ENCODE measurements around the gene LHFPL3.

The LHFPL3 gene

DNA sequence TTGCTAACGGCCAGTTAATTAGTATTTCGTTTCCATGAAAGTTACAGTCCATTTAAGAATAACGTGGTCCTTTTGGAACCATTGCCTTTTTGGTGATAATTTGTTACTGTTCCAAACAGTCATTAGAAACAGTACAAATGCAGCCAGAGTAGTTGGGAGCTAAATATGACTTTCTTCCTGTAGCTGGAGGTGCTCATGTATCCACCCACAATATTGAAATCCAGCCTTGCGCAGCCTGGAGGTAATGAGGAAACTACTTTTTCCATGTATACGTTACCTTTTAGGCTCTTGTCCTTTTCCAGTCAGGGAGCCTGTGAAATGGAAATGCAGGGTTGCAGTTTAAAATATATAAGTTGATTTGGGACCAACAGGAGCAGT, 43.6 kb downstream of the LHFPL3 start:
- DNase-seq: no peak

DNA sequence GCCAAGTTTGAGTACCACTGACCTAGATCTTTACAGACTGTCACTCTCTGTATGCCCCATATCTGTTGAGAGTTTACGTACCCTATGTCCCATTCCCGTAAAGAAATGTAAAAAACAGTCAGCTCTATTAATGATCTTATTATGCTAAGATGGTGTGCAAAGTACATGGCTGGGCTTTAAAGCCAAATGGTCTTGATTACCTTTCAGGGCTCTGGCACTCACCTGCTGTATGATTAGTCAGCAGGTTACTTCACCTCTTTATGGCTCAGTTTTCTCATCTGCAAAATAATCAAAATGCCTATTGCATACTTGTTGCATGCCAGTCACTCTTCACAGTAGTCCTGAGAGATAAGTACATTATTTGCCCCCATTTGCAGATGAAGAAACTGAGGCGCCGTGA, 54.2 kb downstream of the LHFPL3 start:
- DNase-seq: no peak

DNA sequence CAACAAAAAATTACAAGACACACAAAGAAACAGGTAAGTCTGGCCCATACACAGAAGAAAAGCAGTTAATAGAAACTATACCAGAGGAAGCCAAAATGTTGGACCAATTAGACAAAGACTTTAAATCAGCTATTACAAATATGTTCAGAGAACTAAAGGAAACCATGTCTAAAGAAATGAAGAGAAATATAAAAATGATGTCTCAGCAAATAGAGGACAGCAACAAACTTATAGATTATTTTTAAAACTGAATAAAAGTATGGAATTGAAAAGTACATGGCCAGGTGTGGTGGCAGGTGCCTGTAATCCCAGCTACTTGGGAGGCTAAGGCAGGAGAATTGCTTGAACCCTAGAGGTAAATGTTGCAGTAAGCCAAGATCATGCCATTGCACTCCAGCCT, 58.5 kb downstream of the LHFPL3 start:
- no peak for DNase-seq

DNA sequence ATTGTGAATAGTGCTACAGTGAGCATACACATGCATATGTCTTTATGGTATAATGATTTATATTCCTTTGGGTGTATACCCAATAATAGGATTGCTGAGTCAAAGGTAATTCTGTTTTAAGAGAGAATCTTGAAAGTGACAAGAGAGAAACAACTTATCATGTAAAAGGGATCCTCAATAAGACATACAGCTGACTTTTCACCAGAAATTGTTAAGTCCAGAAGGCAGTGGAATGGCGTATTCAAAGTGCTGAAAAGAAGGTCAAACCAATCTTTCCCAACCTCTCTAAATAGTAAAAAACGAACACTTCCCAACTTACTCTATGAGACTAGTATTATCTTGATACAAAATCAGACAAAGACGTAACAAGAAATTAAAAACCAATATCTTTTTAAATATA, 59.8 kb downstream of the LHFPL3 start:
- no peak for DNase-seq

DNA sequence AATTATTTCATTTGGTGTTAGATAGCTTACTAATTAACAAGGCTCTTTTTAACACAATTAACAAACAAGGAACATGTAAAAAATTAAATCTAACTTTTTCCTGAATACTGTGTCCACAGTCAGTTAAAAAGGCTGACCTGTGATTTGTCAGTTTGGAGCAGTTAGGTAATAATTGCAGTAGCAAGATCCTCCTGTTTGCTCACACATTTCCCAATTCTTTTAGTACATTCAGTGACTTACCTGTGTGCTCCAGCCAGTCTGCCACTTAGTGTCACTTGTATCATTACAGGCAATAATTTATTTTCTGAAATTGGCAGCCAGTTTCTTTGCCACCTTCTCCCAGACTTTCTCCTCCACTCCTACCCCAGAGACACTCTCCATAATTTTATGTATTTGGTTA, 66.8 kb downstream of the LHFPL3 start:
- DNase-seq: no peak

DNA sequence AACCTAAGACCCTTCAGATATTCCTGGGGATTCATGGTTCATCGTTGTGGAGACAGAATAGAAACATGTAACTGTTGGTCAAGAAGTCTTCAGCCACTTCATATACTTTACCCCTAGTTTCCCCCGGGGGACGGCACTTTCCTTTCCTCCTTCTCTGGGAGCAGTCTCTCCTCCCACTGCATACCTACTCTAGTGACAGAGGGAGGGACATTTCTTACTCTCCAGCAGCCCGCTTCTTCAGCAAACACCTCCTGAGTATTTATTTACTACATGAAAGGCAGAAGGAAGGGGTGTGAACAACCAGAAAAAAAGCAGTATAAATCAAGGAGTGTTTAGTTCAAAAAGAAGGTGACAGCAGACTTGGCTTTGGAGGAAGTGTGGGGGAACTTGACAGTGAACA, 69.0 kb downstream of the LHFPL3 start:
- no peak for DNase-seq

DNA sequence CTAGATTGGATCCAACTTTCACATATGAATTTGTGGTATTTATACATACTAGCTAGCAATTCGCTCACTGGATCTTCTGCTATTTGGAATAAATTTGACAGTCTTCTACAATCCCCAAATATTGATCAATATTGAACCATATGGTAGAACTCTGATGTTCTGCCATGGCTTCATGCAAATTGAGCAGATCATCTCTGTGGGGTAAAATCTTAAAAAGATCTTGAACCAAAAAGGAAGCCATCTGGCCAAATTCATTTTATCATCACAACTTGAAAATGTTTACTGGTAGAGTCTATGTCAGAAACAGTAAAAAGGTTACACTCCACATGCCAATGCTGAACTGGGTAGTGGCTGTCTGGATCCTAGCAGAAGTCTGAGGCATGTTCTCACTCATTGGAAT, 80.0 kb downstream of the LHFPL3 start:
- no peak for DNase-seq

DNA sequence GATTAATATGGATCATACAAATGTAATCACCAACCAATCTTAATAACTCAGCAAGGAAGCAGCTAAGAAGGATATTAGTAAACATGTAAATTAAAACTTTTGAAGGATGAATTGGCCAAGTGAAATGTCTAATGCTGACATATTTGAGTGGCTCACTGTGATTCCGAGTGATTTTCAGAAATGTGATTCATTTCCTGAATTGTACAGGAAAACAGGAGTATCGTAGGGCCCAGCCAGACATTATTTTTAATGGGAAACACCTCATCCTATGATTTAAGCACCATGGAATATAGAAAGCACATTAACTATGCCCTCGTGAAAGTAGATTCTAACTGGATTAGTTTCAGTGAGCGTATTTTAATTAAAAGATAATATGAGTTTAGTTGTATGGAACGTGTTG, 82.3 kb downstream of the LHFPL3 start:
- DNase-seq: no peak

DNA sequence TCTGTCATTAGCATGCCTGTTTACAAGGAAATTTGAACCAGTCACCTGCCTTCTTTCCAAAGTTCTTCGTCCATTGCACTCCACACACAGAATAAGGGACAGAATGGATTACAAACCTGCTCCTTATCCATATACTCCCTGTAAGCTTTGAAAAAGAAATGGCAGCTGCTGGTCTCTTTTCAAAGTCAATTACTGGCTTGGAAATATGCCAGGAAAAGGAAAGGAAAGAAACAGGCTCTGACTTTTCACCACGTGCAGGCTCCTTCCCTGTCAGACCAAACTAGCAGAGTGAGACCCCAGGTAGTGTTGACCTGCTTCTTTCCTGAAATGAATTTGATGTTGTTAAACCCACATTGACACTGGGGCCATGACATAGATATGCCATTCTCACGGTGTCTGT, 84.5 kb downstream of the LHFPL3 start:
- DNase-seq: no peak

DNA sequence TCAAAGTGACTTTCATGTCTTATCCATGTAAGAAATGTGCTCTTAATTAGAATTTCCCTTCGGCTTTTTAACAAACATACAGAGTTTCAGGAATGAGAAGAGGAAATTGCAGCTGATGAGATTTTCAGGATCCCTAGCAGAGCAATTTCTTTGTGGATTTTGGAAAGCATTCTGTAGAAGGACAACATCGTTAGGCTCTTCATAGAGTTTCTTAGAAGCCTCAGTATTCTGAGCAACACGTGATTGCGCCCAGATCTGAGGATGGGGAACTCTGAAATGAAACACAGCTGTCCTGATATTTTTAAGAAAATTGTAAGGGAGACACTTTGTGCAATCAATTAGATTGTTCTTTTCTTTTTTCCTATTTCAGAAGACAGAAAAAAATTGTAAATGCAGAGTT, 85.8 kb downstream of the LHFPL3 start:
- DNase-seq: no peak

DNA sequence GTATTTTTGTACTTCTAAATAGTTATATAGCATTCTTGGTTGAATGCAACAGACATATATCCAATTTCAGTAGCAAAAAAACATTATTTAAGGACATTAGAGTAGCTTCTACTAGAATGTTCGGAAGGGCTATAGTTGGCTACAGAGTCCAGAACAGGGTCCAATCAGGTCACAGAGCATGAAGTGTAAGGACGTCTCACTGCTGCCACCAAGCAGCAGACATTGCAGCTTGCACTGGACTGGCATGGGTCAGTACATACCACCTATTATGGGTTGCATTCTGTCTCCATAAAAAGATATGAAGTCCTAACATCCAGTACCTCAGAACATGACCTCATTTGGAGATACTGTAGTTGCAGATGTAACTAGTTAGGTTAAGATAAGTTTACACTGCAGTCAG, 87.3 kb downstream of the LHFPL3 start:
- DNase-seq: no peak

DNA sequence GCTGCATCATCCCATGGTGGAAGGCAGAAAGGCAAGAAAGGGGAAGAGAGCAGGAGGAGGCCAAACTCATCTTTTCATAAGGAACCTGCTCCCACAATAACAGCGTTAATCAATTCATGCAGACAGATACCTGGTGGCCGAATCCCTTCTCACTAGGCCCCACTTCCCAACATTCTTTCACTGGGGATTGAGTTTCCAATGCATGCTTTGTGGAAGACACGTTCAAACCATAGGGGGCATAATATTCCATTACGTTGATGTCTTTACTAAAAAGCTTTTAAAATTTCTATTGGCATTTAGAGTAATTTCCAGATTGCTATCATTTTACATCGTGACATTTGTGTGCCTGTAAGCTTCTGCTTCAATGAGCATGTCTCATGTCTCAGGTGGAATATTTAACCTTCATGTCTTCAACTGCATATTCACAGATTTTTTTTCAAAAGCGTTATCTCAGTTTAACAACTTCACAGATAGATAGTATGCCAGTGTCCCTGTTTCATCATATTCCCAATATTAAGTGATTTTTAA, 88.5 kb downstream of the LHFPL3 start:
- no peak for DNase-seq

DNA sequence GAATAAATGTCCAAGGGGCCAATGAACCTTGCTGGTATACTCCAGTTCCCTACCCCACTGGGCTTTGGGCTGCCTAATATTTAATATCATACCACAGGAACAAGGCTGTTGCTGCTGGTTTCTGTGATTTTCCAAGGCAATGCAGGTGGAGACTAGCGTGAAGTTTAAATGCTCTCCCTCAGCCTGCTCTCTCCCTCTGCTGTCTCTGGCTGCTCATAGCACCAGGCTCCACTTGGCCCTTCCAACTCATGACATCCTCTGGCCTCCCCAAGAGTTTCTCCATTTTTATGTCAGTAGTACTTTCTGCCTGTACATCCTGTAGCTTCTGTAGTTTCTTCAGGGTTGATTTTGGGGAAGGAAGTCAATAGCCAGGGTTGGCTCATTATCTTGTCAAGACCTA, 103.5 kb downstream of the LHFPL3 start:
- DNase-seq: no peak

DNA sequence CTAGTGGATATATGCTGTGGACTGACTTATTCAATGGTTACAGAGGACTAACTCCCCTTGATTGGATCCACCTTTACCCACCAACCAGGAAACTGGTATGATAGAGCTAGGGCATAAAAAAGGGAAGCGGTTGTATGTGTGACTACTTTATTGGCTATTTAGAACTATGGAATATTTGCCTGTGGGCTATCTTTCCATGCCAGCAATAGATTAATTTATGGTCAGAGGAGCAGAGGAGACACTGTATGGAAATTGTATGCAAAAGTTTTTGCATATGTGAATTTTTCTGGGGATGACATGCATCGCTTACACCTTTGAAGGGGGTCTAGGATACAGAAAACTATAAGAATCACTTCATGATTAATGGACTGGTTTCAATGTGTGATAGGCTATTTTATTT, 105.7 kb downstream of the LHFPL3 start:
- no peak for DNase-seq

DNA sequence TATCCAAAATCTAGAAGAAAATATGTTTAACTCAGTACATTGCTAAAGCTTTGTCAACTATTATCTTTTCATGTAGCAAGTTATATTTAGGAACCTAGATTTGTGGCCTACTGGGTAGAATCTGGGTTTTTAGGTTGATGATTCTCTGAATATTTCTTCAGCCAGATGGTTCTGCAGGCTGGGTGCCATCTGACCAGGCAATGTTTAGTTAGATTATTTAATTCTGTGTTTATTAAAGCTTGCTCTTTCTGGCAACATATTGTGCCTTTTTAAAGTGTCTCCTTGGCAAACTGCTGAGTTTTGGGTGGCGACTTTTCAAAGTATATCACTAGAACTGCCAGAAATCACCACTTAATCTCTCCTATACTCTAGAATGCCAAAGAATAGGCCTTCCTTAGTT, 114.1 kb downstream of the LHFPL3 start:
- DNase-seq: no peak

DNA sequence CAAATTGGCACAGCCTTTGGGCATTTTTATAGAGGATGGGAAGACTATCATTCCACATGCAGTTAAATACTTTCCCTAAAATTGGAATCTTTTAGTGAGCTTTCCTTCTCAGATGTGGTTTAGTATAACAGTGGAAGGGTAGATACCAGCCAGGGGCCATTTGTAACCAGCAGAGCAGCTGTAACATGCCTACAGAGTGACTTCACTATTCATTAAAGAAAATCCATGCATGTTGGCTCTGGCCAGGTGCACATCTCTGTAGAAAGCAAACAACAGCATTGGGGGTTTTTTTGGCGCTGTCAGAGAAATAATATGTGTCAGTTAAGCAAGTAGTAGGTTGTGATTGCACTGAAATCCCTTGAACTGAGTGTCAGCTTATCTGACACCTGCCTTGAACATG, 115.6 kb downstream of the LHFPL3 start:
- DNase-seq: no peak

DNA sequence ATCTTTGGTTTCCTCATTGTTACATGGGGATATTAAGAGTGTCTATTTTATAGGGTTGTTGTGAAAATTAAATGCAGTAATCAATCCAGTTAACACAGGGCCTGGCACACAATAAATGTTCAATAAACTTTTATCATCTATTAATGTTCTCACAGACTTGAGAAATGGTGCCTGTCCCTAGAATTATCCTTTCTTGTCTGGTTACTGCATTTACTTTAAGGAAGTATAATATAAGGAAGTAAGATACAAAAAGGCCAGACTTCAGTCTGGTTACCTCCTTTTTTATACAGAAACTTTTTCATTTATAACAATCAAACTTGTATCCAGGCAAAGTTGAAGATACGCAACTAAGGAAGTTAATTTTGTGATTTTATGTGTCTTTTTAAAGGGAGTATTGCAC, 117.0 kb downstream of the LHFPL3 start:
- DNase-seq: no peak

DNA sequence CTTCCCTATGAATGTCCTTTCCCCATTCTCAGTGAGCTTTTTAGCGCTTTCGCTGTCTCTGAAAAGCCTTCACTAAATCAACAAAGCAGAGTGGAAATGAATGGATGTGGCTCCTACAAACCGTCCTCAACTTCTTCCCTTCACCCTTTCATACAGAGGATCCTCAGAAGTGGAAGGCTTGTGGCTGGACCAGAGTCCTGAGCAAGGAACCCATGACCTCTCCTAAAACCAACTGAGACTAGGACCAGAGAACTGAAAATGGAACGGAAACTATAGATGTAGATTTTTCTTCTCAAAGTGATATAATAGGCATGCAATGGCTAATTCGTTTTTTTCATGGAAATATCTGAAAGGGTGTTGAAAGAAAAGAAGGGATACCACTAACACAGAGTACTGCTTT, 122.5 kb downstream of the LHFPL3 start:
- DNase-seq: no peak

DNA sequence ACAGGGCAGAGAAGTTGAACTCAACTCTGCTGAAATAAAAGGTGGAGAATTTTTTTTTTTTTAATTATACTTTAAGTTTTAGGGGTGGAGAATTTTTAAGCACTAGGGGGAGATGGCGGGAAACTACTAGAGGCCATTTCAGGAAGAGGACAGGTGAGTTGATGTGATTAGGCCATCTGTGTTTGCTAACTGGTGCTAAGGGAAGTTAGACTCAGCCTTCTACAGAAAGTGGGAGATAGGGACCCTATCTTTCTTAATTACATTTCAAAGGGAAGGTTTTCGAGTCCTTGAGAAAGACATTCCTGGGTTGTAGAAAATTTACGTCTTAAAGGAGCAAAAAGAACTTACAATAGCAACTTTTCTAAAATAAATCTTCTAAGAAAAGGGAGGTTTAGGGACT, 124.8 kb downstream of the LHFPL3 start:
- DNase-seq: no peak

DNA sequence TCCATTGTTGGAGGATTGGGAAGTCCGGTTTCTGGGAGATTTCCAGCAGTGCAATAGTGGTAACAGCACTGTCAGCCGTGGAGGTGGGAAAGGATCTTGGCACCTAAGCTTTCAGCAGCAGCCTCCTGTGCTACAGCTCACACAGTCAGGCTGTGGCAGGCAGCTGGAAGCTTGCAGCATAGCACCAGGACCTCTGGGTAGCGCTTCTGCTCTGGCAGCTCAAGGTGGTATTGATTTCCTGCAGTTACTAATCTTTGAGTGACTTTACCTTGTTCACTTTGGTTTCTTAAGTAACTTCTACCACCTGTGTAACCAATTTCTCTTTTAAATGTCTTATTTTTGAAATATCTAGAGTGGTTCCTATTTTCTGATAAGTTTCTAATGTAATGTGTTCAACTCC, 130.5 kb downstream of the LHFPL3 start:
- no peak for DNase-seq

DNA sequence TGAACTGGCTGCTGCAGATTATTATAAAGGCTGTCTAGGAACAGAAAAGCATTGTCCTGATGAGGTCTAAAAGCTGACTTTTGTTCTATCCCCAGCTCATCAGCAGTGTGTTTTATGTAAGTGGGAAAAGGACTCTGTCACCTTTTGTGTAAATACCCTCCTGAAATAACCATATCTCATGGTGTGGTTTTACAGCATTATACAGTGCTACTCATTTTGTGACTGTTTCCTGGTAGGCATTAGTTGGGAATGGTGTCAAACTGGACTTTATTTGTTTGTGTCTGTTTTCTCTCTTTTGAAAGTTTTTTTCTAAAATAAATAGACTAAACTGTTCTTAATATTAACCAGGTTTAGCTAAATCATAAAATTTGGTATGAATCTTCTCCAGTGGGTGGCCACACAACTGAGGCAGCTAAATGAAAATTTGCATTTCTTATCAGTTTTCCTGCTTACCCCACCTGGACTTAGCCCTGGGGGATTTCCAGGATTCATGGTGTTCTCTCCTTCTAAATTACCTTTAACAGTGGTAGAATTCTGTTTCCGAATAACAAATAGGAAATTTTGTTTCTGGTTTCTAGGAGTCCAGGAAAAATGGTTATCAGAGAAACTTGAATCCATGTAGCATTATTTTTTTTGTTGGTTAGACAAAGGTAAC, 140.9 kb downstream of the LHFPL3 start:
- DNase-seq: no peak

DNA sequence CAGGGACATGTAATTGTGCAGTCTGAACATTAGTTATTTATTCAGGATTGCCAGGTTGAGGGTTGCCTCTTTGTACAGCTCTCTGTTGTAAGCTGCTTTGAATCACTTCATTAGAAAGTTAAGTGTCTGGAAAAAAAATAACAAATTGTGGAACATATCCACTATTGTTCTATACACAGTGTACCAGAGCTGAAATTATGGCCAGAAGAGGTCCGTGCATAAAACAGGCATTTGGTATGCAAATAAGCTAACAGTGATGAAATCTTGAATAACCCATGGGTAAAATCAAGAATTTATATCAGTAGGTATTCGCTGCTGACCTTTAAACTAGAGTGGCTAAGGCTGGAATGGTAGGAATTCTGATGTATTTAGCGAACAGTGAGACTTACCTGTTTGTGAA, 152.1 kb downstream of the LHFPL3 start:
- no peak for DNase-seq

DNA sequence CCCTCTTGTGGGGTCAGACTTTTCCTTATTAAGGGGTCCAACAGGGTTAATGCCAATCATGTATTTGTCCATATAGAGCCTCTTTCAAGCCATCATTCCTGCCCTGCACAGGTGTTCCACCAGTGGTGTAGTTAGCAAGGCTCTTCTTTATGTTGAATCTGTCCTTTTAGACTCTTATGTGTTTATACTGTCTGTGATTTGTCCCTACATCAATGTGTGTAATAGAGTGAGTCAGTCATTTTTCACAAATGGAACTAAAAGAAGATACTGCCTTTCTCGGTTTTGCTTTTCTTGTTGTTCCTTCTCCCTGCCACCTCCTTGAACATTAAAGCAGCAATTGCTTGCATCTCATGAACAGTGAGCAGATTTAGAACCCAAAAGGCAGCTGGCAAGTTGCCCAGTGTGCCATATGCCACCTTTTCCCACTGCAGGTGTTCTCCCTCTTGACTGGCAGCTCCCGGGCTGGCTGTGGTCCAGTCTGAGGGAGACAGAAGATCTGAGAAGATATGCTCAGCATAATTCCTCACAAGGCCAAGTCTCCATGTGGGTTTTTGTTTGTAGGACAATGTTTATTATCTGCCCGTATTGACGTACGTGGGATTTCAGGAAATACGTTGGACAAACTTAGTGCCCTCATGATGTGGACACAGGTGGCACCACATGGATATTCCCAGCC, 154.1 kb downstream of the LHFPL3 start:
- no peak for DNase-seq

DNA sequence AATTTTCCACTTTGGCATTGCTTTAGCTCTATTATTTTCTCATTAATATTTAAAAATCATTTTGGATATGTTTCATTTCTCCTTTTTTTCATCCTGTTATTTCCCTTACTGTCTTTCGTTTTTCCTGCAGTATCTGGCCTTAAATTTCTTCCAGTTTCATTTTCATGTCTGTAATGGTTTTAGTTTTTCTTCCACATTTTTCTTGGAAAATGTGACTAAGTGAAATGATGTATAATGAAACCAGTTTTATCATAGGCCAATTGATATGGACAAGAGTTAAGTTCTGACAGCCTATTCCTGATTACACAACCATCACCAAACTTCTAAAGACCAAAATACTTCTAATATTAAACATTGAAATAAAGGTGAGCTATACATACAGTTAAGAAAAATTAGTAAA, 158.5 kb downstream of the LHFPL3 start:
- DNase-seq: no peak

DNA sequence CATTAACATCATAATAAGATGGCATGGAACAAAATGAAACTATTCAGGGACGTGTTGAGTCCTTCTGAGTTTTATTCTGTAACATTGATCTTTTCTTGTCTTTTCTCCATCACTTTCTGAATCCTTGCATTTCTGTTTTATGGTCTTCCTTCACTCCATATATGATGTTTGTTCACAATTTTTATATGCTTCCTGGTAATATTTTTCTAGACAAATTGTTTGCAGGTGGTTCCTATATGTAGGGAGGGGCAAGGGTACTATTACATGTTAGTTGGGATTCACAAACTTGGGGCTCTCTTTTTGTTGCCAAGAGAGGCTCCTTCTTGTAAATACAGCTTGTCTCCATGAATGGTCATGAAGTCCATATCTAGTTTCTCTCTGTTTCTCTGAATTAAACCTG, 159.2 kb downstream of the LHFPL3 start:
- no peak for DNase-seq

Measured in activated CD4-positive, CD25-positive, alpha-beta regulatory T cell (primary cell).